GM12878 (cell line): ENCODE data around the gene LRRN4. TPM values are rescaled to one million over a fixed set of nuclear protein-coding genes. Genes with fewer than 3 reads are reported as not detected.

Experiments used
- ATAC-seq: fragments of 200-7000 bp; cut with Tn5 transposase; 3 replicates; pipeline ENCODE4 v1.9.1; 2020; ENCODE audit warnings: mild to moderate bottlenecking, moderate library complexity
- BruUV-seq: library from RNA; stranded (reverse); fragments of 400-500 nt; replicated peaks from 2 replicates; lab custom pipeline; 2021; lab: Mats Ljungman, UMichigan
- CTCF ChIA-PET: fragments of 300-600 bp; sonication (Branson Sonifier 250); formaldehyde crosslinking; extraction: SDS; loops from one replicate; lab custom pipeline; 2021; ENCODE audit warnings: inconsistent platforms; lab: Yijun Ruan, JAX
- POLR2A ChIA-PET: fragments of 350-600 bp; formaldehyde crosslinking; extraction: SDS; loops from one replicate; lab custom pipeline; 2021; ENCODE audit warnings: inconsistent platforms; lab: Charles Lee
- RAD21 ChIA-PET: fragments of 300-600 bp; sonication (Branson Sonifier 250); formaldehyde crosslinking; loops from one replicate; lab custom pipeline; 2023; ENCODE audit warnings: antibody characterized with exemption; ENCODE audit not compliant: unreplicated experiment; lab: Charles Lee
- SMC1A ChIA-PET: fragments of 300-600 bp; sonication (Branson Sonifier 250); formaldehyde crosslinking; loops from one replicate; lab custom pipeline; 2023; ENCODE audit not compliant: unreplicated experiment, uncharacterized antibody; lab: Charles Lee
- DNase-seq: peaks from one replicate; pipeline ENCODE4 v3.0.0-alpha.2; 2011; ENCODE audit warnings: low read depth, low spot score
- FAIRE-seq: peaks from 3 replicates; lab custom pipeline; 2011; peaks lifted over from hg19 to GRCh38; lab: Jason Lieb, UNC
- H2AFZ ChIP-seq: 2 replicates; pipeline ENCODE4 v1.6.0; 2011; ENCODE audit warnings: low read depth, low read length, control low read depth; ENCODE audit not compliant: control insufficient read depth
- H3K27ac ChIP-seq: 2 replicates; pipeline ENCODE4 v1.5.1; 2011; ENCODE audit warnings: control low read depth; ENCODE audit not compliant: control insufficient read depth, insufficient read depth
- H3K27me3 ChIP-seq, 2 experiments: replicated peaks in 1 of 2; 2 replicates each; pipeline versions ENCODE4 v1.6.0 to v1.6.1; 2011; ENCODE audit warnings: low read length in 1 of 2; ENCODE audit not compliant: control insufficient read depth in 2 of 2, insufficient read depth in 2 of 2
- H3K36me3 ChIP-seq, 2 experiments: 2 replicates each; pipeline ENCODE4 v1.5.1; 2011; ENCODE audit warnings: low read length in 1 of 2; ENCODE audit not compliant: control insufficient read depth in 2 of 2, insufficient read depth in 2 of 2
- H3K4me1 ChIP-seq: 2 replicates; pipeline ENCODE4 v1.6.1; 2011; ENCODE audit warnings: mild to moderate bottlenecking, low read length, moderate library complexity, mixed read lengths; ENCODE audit not compliant: control insufficient read depth, insufficient read depth
- H3K4me2 ChIP-seq: 2 replicates; pipeline ENCODE4 v1.6.0; 2011; ENCODE audit warnings: control low read depth; ENCODE audit not compliant: control insufficient read depth, insufficient read depth
- H3K4me3 ChIP-seq: fragments of 200-600 bp; sonication (generic); 2 replicates; pipeline ENCODE4 v1.5.1; 2016
- H3K79me2 ChIP-seq: 2 replicates; pipeline ENCODE4 v1.6.0; 2011; ENCODE audit warnings: low read length; ENCODE audit not compliant: control insufficient read depth, insufficient read depth
- H3K9ac ChIP-seq: 2 replicates; pipeline ENCODE4 v1.8.0; 2011; ENCODE audit warnings: low read length, control low read depth, mixed read lengths; ENCODE audit not compliant: control insufficient read depth, insufficient read depth
- H3K9me3 ChIP-seq: replicated peaks from 3 replicates; pipeline ENCODE4 v1.5.1; 2011; ENCODE audit warnings: mild to moderate bottlenecking, low read length; ENCODE audit not compliant: control insufficient read depth, insufficient read depth
- H4K20me1 ChIP-seq: 2 replicates; pipeline ENCODE4 v1.6.0; 2011; ENCODE audit not compliant: control insufficient read depth, insufficient read depth
- ATF7 ChIP-seq: fragments of 450-650 bp; IDR thresholded peaks from 2 replicates; pipeline ENCODE4 v1.6.1; 2016; ENCODE audit warnings: low read depth, mild to moderate bottlenecking
- NFIC ChIP-seq: IDR thresholded peaks from 2 replicates; pipeline ENCODE4 v1.6.1; 2012; ENCODE audit warnings: low read depth, mild to moderate bottlenecking, inconsistent platforms, low read length, moderate library complexity
- ZZZ3 ChIP-seq: IDR thresholded peaks from 2 replicates; pipeline ENCODE4 v1.6.1; 2011; ENCODE audit warnings: low read depth; ENCODE audit not compliant: control insufficient read depth, insufficient read length
- WGBS: methylation state at CpG from one replicate; pipeline ENCODE4 v1.1.6; 2016; ENCODE audit warnings: low lambda C conversion rate; ENCODE audit not compliant: insufficient replicate concordance, insufficient coverage; ENCODE audit errors: missing lambda C conversion rate; 5-methylcytosine and 5-hydroxymethylcytosine counted together
- in situ Hi-C: fragments of 300-500 bp; cut with MboI; formaldehyde crosslinking; loops from 9 replicates; pipeline ENCODE4 v1.14.3; 2018; ENCODE audit warnings: mixed read lengths
- intact Hi-C: fragments of 100-400 bp; cut with micrococcal nuclease; formaldehyde crosslinking; loops from one replicate; pipeline ENCODE4 v1.14.2; 2022; ENCODE audit not compliant: unreplicated experiment
- polyA plus RNA-seq, 11 experiments: library from polyadenylated mRNA; depleted of rRNA in 4 of 11; unstranded in 6 of 11; stranded (reverse) in 5 of 11; fragments of >200 nt; fragmentation: Nextera tagmentation in 4 of 11; fragmentation: Illumina TruSeq in 1 of 11; extraction: Ambion mirVana in 4 of 11; extraction: Trizol in 1 of 11; gene quantifications; 1 replicate in 1 of 11; 2 replicates in 10 of 11; pipeline versions ENCODE4 v1.2.1 to v1.2.3, GENCODE V29; 2011 to 2016; ENCODE audit warnings: inconsistent platforms in 2 of 11, missing spikeins in 2 of 11, low read depth in 1 of 11
- total RNA-seq, 4 experiments: library from RNA; depleted of rRNA in 3 of 4; stranded (reverse); fragments of >200 nt in 3 of 4; fragmentation: Illumina TruSeq in 1 of 4; extraction: Trizol in 1 of 4; gene quantifications; 2 replicates each; pipeline versions ENCODE4 v1.2.1 to v1.2.3, GENCODE V29; 2013 to 2021
- TF ChIP-seq, protein P1 (sequence below): fragments of 450-650 bp; IDR thresholded peaks from 2 replicates; pipeline ENCODE4 v1.6.1; 2017; ENCODE audit warnings: mild to moderate bottlenecking, moderate library complexity
- TF ChIP-seq, protein P2 (sequence below): IDR thresholded peaks from 2 replicates; pipeline ENCODE4 v1.6.1; 2011; ENCODE audit warnings: low read depth, low read length, improper control_type of control experiment, borderline replicate concordance
- TF ChIP-seq, protein P3 (sequence below): IDR thresholded peaks from 2 replicates; pipeline ENCODE4 v1.6.1; 2012; ENCODE audit warnings: low read depth, low read length, improper control_type of control experiment
- TF ChIP-seq, protein P4 (sequence below): IDR thresholded peaks from 2 replicates; pipeline ENCODE4 v1.6.1; 2011; ENCODE audit warnings: low read depth, mild to moderate bottlenecking, low read length, moderate library complexity, borderline replicate concordance; ENCODE audit errors: extremely low read depth
- TF ChIP-seq, protein P5 (sequence below): IDR thresholded peaks from 2 replicates; pipeline ENCODE4 v1.6.1; 2011; ENCODE audit warnings: borderline replicate concordance, low read depth, mild to moderate bottlenecking, moderate library complexity, mixed read lengths, low read length; ENCODE audit not compliant: insufficient read depth; ENCODE audit errors: extremely low read length
- TF ChIP-seq, protein P6 (sequence below): IDR thresholded peaks from 2 replicates; pipeline ENCODE4 v1.6.1; 2012; ENCODE audit warnings: improper control_type of control experiment, low read depth, low read length; ENCODE audit not compliant: insufficient replicate concordance

Gene LRRN4
- total and polyA plus RNA-seq, 10 of the 15 experiments (the other 5 are each of a cell fraction or from before 2014, with no cell fraction given) = 0.11 TPM; not detected in 9

DNA sequence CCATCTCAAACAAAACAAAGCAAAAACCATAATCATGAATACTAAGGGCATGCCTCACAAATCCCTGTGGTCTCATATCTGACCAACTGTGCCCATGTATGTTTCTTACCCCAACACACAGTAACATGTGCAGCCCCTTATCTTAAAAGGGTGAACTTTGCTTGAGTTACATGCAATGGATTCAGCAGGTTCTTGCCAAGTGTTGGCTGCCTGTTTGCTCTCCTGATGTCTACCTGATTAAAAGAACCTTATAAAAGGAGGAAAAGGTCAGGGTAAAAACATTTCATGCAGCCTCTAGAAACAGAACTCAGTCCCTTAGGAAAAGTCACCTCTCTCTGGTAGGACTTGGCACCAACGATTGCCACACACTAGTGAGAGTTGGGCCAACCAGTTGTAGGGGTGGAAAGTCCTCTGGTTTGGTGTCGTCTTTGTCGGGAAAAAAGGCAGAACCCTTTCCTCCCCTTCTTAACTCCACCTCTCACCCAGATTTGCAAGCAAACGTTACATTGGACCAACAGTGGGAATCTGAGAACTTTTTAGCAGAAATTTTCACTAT, 14.0 kb upstream of the LRRN4 start:
- ChIA-PET SMC1A (interaction anchor here (0.9 kb wide), 1 partner anchor 188 kb away, joined by 3 read pairs; no protein-coding TSS in a partner anchor), CTCF (interaction anchor here (1.0 to 1.2 kb wide), 2 partner anchors 23 to 535 kb away, joined by 3 read pairs; no protein-coding TSS in a partner anchor), RAD21 (no interaction called here), POLR2A (no interaction called here)
- in situ Hi-C loops (no loop called here), intact Hi-C loops (no loop called here)
- Histone ChIP-seq H3K27ac (no peak overlapping the region), H3K4me2 (no peak overlapping the region), H4K20me1 (no peaks in the 10 kb centered on the region), H3K36me3 (no peaks in the 10 kb centered on the region), H3K79me2 (no peaks in the 10 kb centered on the region), H3K9ac (no peak overlapping the region), H3K4me1 (no peaks in the 10 kb centered on the region), H2AFZ (no peak overlapping the region), H3K4me3 (no peak overlapping the region), H3K9me3 (no peaks in the 10 kb centered on the region), H3K27me3 (peaks cover 0 to 1% of the 10 kb centered on the region in 2 experiments; a peak in 1 of 4 replicates)
- BruUV-seq = no TSS peak
- 45% methylated on average over 4 of the region's 4 CpGs for WGBS
- no peak for DNase-seq
- no peak for FAIRE-seq
- no peak for ATAC-seq
- TF ChIP-seq, protein P1, sequence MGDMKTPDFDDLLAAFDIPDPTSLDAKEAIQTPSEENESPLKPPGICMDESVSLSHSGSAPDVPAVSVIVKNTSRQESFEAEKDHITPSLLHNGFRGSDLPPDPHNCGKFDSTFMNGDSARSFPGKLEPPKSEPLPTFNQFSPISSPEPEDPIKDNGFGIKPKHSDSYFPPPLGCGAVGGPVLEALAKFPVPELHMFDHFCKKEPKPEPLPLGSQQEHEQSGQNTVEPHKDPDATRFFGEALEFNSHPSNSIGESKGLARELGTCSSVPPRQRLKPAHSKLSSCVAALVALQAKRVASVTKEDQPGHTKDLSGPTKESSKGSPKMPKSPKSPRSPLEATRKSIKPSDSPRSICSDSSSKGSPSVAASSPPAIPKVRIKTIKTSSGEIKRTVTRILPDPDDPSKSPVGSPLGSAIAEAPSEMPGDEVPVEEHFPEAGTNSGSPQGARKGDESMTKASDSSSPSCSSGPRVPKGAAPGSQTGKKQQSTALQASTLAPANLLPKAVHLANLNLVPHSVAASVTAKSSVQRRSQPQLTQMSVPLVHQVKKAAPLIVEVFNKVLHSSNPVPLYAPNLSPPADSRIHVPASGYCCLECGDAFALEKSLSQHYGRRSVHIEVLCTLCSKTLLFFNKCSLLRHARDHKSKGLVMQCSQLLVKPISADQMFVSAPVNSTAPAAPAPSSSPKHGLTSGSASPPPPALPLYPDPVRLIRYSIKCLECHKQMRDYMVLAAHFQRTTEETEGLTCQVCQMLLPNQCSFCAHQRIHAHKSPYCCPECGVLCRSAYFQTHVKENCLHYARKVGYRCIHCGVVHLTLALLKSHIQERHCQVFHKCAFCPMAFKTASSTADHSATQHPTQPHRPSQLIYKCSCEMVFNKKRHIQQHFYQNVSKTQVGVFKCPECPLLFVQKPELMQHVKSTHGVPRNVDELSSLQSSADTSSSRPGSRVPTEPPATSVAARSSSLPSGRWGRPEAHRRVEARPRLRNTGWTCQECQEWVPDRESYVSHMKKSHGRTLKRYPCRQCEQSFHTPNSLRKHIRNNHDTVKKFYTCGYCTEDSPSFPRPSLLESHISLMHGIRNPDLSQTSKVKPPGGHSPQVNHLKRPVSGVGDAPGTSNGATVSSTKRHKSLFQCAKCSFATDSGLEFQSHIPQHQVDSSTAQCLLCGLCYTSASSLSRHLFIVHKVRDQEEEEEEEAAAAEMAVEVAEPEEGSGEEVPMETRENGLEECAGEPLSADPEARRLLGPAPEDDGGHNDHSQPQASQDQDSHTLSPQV = no peak
- TF ChIP-seq ZZZ3 (no peak), NFIC (no peak), ATF7 (no peak)
- TF ChIP-seq, protein P2, sequence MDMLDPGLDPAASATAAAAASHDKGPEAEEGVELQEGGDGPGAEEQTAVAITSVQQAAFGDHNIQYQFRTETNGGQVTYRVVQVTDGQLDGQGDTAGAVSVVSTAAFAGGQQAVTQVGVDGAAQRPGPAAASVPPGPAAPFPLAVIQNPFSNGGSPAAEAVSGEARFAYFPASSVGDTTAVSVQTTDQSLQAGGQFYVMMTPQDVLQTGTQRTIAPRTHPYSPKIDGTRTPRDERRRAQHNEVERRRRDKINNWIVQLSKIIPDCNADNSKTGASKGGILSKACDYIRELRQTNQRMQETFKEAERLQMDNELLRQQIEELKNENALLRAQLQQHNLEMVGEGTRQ = no peak
- TF ChIP-seq, protein P3, sequence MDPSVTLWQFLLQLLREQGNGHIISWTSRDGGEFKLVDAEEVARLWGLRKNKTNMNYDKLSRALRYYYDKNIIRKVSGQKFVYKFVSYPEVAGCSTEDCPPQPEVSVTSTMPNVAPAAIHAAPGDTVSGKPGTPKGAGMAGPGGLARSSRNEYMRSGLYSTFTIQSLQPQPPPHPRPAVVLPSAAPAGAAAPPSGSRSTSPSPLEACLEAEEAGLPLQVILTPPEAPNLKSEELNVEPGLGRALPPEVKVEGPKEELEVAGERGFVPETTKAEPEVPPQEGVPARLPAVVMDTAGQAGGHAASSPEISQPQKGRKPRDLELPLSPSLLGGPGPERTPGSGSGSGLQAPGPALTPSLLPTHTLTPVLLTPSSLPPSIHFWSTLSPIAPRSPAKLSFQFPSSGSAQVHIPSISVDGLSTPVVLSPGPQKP = no peak
- TF ChIP-seq, protein P4, sequence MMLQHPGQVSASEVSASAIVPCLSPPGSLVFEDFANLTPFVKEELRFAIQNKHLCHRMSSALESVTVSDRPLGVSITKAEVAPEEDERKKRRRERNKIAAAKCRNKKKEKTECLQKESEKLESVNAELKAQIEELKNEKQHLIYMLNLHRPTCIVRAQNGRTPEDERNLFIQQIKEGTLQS = no peak
- TF ChIP-seq, protein P5, sequence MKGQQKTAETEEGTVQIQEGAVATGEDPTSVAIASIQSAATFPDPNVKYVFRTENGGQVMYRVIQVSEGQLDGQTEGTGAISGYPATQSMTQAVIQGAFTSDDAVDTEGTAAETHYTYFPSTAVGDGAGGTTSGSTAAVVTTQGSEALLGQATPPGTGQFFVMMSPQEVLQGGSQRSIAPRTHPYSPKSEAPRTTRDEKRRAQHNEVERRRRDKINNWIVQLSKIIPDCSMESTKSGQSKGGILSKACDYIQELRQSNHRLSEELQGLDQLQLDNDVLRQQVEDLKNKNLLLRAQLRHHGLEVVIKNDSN = no peak
- TF ChIP-seq, protein P6, sequence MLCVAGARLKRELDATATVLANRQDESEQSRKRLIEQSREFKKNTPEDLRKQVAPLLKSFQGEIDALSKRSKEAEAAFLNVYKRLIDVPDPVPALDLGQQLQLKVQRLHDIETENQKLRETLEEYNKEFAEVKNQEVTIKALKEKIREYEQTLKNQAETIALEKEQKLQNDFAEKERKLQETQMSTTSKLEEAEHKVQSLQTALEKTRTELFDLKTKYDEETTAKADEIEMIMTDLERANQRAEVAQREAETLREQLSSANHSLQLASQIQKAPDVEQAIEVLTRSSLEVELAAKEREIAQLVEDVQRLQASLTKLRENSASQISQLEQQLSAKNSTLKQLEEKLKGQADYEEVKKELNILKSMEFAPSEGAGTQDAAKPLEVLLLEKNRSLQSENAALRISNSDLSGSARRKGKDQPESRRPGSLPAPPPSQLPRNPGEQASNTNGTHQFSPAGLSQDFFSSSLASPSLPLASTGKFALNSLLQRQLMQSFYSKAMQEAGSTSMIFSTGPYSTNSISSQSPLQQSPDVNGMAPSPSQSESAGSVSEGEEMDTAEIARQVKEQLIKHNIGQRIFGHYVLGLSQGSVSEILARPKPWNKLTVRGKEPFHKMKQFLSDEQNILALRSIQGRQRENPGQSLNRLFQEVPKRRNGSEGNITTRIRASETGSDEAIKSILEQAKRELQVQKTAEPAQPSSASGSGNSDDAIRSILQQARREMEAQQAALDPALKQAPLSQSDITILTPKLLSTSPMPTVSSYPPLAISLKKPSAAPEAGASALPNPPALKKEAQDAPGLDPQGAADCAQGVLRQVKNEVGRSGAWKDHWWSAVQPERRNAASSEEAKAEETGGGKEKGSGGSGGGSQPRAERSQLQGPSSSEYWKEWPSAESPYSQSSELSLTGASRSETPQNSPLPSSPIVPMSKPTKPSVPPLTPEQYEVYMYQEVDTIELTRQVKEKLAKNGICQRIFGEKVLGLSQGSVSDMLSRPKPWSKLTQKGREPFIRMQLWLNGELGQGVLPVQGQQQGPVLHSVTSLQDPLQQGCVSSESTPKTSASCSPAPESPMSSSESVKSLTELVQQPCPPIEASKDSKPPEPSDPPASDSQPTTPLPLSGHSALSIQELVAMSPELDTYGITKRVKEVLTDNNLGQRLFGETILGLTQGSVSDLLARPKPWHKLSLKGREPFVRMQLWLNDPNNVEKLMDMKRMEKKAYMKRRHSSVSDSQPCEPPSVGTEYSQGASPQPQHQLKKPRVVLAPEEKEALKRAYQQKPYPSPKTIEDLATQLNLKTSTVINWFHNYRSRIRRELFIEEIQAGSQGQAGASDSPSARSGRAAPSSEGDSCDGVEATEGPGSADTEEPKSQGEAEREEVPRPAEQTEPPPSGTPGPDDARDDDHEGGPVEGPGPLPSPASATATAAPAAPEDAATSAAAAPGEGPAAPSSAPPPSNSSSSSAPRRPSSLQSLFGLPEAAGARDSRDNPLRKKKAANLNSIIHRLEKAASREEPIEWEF = no peak
